HG03066 (cell line): ENCODE results near the gene PNPLA5.
"Not testable (repeated sequence)": the region's sequence is repeated elsewhere in the genome, so short reads cannot be mapped to it uniquely, and the experiment has no call there.

Experiments
- ATAC-seq: cut with Tn5 transposase; IDR thresholded peaks from one replicate; pipeline ENCODE4 v1.9.1; 2021; ENCODE audit warnings: low read depth; ENCODE audit not compliant: unreplicated experiment

Gene PNPLA5

GRCh38 chr22:43903033-43903432, 11.2 kb upstream of the PNPLA5 start:
- ATAC-seq: not testable (repeated sequence)

DNA sequence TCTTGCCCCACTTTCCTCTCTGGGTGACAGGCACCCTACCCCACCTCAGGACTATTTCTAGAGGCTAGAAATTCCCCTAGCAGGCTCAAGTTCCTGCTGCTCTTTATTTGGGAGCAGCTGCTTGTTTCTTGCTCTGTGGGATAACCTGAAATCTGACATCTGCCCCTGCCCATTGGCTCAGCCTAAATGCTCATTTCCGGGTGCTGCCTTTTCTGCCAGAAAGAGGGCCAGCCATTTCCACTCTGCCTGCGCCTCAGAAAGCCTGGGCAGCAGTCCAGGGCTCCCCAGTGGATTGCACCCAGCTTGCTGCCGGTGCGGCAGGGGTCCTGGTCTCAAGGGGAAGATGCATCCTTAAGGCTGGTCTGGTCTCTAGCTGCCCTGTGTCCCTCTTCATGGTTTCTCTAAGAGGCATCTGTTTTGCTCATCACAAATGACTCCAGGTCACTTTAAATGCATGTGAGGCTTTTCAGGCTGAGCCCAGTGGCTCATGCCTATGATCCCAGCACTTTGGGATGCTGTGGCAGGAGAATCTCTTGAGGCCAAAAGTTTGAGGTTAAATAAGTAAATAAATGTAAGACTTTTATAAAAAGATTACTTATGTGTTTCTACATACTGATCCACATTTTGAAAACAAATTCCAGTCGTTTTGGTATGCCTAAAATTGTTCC, 10.3 kb upstream of the PNPLA5 start:
- ATAC-seq: no peak

DNA sequence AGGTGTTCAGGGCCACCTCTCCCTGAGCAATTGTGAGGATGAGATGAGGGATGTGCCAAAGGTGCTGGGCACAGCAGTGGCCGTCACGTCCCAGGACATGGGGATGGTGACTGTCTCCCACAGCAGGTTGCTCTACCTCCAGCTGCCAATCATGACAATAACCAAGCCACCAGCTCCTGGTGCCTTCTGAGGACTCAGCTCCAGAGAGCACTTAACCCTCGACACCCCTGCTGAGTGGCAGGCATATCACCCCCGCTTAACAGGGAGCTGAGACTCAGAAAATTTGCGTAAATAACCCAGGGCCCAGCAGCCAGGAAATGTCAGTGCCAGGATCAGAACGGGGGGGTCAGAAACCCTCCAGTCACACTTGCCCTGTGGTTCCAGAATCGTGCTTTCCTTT, 8.4 kb upstream of the PNPLA5 start:
- no peak for ATAC-seq

DNA sequence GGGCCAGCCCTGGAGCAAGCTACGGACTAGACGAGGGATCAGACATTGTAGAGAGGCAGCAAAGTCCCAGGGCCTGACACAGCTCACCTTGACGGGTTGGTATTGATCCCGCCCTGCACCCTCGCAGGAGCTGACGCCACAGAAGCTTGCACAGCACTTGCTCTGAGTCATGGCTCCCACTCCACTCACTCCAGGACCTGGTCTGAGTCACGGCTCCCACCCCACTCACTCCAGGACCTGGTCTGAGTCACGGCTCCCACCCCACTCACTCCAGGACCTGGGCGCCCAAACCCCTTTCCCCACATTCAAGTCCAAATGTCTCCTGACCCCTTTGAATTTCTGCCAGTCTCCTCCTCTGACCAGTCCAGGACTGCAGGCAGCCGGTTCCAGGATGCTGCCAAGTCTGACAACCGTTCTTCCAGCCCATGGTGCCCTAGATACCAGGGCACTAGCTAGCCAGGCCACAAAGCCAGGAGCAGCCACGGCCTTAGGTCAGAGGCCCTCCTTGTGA, 6.0 kb upstream of the PNPLA5 start:
- ATAC-seq: no peak

DNA sequence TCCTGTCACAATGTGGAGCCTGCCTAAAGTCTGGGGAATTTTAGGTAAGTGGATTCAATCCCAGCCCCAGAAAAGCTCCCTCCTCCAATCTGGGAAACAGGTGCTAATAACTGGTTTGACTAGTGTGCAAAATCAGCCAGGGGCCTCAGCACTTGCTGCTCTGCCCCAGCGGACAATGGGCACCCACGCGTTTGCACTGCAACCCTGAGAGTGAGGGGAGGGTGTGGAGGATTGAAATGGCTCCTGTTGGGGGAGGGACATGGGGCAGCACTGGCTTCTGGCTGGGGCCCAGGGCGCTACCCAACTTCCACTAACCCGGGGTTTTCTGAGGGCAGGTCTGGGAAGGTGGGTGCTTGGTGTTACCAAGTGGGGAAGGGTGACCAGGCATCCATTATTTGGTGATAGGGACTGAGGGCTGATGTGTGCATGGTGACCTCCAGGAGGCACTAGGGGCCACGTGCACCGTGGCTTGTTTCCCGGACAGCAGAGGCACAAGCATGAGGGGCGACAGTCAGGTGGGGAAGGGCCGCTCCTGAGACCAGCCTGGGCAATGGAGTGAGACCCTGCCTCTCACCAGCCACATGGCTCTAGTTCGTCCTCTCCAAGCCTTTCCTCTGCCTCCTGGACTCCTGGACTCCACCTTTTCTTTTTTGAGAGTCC, 4.3 kb upstream of the PNPLA5 start:
- ATAC-seq: no peak

DNA sequence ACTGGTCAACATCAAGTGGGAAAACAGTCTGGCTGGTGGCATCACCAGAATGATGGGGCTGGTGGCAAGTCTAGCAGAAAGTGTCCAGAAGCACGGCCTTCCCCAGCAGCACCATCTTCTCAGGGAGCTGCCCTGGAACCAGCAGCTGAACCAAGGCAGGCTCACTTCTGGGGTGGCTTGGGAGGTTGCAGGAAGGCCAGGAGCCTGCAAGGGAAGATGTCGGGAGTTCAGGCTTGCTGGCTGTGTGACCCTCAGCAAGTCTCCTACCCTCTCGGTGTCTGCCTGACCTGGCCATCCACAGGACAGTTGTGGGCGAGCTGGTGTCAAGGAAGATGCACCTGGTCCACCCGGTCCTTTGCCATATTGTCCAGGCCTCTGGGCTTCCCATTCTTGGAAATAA, 2.3 kb upstream of the PNPLA5 start:
- no peak for ATAC-seq

GRCh38 chr22:43893266-43893665, 1.5 kb upstream of the PNPLA5 start:
- no peak for ATAC-seq

GRCh38 chr22:43892183-43892894, 526 bp upstream of the PNPLA5 start:
- ATAC-seq: no peak

GRCh38 chr22:43890901-43891331, 897 bp downstream of the PNPLA5 start:
- no peak for ATAC-seq

GRCh38 chr22:43889860-43890253, 2.0 kb downstream of the PNPLA5 start:
- ATAC-seq: no peak

GRCh38 chr22:43889201-43889859, 2.5 kb downstream of the PNPLA5 start:
- ATAC-seq: no peak

DNA sequence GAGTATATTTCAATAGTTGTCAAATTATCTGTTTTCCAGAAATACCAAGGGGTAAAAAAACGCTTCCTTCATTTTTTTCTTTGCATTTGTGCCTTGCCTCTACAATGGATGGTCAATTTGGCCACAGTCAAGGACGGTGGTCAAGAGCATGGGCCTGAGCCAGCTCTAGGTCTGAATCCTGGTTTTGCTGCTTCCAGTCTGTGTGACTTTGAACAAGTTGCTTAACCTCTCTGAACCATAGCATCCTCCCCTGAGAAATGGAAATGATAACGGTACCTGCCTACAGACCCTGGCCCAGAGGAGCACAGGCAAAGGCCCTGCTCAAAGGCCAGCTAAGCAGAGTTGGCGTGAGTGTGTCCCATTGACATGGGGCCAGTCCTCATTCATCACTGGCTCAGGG, 3.1 kb downstream of the PNPLA5 start:
- ATAC-seq: no peak

DNA sequence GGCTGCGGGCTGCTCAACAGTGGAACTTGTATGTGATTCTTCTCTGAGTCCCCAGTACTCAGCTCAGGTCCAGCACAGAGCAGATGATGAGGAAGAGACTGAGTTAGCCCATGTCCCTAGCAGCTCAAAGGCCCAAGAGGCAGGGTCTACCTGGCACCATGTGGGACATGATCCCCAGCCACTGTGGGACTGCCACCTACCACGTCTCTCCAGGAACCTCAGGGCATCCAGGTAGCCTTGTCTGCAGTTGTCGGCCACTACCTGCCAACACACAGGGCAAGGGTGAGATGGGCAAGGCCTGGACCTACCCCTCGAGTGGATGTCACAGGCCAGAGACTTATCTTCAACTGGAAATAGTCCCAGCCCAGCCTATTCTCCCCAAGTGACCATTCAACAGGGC, 4.4 kb downstream of the PNPLA5 start:
- ATAC-seq: no peak

- no peak for ATAC-seq
Observed at GRCh38 chr22:43886231-43886630, 5.6 kb downstream of the PNPLA5 start.

DNA sequence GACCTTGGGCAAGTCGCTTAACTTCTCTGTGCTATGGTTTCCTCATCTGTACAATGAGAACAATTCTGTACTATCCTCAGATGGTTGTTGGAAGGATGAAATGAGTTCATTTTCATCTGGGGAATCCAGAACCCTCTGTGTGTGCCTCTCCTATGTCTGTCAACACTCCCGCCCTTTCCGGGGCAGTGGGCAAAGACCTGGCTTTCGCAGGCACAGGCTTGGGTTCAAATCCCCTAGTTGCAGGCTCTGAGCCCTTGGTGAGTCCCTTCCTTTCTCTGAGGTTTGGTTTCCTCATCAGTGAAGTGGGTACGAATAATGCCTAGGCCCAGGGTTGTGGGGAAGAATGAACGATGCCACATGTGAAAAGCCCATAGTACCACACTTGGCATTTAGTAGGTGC, 6.0 kb downstream of the PNPLA5 start:
- no peak for ATAC-seq

DNA sequence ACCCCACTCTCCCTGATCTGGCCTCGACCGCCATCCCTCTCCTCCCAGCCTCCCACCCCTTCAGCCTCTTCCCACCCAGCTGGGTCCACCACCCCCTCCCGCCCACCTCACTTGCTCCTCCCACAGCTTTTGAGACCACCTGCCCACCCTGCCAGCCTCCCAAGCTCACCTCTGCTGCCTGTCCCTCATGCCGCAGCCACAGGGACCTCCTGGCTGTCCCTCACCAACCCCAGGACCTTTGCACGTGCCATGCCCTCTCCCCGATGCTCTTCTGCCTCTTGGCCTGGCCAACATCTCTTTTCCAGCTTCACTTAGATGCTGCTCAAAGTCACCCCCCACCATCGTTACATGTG, 6.5 kb downstream of the PNPLA5 start:
- no peak for ATAC-seq

GRCh38 chr22:43884600-43885318, 7.1 kb downstream of the PNPLA5 start:
- ATAC-seq: peak; percentile 62

DNA sequence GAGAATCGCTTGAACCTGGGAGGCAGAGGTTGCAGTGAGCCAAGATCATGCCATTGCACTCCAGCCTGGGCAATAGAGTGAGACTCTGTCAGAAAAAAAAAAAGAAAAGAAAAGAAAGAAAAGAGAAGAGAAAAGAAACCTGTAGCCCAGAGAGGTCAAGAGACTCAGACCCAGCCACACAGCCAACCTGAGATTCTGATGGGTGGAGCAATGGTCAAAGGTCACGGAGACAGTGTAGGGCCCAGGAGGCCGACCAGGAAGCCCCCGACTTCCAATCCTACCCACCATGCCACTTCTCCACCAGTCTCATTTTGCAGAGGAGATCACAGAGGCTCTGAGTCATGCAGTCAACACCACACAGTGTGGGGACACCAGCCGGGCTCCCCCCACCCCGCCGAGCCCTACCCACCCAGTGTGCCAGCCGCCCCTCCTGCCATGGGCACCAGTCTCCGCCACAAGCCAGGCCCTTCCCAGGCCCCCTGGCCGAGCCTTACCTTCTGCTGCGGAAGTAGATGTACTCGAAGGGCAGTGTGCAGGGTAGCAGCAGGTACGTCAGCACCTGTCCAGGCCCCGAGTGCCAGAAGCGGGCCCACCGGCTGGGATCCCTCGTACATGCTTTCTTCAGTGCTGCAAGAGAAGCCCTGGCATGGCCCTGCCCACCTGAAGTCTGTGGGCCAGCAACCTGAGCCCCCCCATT, 7.9 kb downstream of the PNPLA5 start:
- no peak for ATAC-seq

DNA sequence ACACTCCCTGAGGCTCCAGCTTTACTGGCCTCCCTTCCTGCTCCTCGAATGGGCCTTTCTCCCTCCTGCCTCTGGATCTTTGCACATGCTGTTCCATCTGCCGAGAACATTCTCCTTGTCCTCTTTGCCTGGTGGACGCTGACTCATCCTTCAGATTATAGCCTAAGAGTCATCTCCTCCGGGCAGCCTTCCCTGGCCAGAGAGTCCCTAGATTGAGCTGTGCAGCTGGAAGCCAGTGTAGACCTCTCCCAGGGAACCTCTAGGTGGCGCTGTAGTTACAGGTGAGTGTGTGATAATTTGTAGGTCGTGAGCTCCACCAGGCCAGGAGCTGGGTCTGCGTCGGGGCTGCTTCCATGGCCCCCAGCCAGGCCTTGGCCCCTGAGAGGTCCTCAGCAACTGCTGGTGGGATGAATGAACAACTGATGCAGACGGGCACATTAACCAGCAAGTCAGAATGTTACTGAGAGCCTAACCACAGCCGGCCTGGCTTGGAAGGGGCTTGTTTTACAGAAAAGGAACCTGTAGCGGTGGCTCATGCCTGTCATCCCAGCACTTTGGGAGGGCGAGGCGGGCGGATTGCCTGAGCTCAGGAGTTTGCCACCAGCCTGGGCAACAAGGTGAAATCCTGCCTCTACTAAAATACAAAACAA, 8.7 kb downstream of the PNPLA5 start:
- no peak for ATAC-seq
